NCI-H524 (cell line): ENCODE data around the gene CHRNB1.

Source experiments
- DNase-seq, 2 experiments: peaks; one replicate each; lab custom pipeline; 2025; lab: John Stamatoyannopoulos, UW

The CHRNB1 gene

DNA sequence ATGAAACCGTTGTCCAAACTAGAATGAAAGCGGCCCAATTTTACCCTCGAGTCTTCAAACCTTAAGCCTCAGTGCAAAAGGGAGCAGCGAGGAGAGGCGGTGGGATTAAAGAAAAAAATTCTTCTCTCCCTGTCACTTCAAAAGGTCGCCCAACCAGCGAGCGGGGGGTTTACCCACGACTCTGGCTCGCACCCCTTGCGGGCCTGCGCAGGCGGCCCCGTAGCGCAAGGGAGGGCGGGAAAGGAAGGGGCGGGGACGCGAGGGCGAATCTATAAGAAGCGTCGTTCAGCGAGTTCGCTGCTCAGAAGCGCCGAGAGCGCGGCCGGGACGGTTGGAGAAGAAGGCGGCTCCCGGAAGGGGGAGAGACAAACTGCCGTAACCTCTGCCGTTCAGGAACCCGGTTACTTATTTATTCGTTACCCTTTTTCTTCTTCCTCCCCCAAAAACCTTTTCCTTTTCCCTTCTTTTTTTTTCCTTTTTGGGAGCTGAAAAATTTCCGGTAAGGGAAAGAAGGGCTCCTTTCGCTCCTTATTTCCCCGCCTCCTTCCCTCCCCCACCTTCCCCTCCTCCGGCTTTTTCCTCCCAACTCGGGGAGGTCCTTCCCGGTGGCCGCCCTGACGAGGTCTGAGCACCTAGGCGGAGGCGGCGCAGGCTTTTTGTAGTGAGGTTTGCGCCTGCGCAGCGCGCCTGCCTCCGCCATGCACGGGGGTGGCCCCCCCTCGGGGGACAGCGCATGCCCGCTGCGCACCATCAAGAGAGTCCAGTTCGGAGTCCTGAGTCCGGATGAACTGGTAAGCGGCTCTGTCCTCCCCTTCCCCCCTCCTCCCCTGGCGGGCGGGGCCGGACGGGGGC, 39.4 kb downstream of the CHRNB1 start, which contains the start of gene POLR2A:
Gene POLR2A (plus strand): TSS at position 300 of the 852 bp plus-strand sequence.
- peak; percentile 75 to 86 for DNase-seq

DNA sequence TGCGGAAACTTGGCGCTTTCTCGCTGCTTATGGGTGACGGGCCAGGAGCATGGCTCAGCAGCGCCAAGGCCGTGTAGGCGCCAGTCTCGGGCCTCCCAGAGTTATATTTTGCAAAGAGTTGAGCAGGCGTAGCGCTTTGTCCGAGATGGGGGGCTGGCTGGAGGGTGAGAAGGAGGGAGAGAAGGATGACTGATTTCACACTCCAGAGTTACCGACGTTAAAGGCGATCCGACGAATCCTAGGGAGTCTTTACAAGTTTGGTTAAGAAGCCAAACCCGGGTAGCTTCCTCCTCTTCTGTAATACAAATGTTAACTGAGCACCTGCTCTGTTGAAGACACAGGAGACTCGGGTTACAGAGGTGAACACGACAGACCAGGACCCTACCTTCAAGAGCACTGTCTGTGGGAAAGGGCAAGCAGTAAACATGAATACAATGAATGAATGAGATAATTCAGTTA, 40.1 kb downstream of the CHRNB1 start:
- DNase-seq: no peak

DNA sequence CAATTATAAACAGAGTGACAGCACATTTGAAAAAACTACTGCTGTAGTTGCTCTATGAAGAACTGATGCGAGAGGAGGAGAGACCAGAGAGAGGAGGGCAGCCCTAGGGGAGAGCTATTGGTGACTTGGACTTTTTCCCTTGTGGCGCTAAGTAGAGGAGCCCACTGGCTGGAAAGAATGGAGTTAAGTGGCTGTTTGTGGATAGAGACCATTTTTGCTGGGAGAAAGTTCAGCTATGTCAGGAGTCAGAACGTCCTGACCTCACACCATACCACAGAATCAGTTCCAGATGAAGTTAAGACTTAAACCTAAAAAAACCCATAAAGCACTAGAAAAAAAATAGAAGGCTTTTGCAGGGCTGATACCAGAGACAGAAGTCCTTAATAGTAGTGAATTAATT, 41.3 kb downstream of the CHRNB1 start:
- DNase-seq: no peak

DNA sequence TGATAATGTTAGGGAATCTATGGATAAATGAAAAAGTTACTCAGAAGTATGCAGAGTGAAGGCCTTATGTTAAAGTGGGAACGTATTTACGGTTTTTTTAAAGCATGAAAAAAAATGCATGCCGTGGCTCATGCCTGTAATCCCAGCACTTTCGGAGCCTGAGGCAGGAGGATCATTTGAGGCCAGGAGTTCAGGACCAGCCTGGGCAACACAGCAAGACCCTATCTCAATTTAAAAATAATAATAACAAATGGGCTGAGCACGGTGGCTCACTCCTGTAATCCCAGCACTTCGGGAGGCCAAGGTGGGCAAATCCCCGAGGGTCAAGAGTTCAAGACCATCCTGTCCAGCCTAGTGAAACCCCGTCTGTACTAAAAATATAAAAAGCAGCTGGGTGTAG, 45.3 kb downstream of the CHRNB1 start:
- DNase-seq: no peak

DNA sequence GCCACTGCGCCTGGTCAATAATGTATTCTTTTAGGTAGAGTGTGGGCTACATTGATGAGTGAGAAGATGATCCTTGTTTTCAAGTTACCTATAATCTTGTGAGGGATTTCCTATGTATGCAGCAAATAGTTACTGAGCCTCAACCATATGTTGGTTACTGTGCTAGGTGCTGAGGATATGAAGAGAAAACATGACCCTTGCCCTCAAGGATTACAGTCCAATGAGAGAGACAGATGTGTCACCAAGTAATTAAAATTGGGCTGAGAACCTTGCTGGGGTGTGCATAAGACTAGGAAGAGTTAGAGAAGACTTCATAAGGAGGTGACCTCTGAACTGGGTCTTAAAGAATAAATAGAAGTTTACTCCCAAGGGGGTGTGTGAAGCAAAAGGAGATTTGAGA, 46.7 kb downstream of the CHRNB1 start:
- DNase-seq: peak in 1 of 2 experiments; percentile 19

DNA sequence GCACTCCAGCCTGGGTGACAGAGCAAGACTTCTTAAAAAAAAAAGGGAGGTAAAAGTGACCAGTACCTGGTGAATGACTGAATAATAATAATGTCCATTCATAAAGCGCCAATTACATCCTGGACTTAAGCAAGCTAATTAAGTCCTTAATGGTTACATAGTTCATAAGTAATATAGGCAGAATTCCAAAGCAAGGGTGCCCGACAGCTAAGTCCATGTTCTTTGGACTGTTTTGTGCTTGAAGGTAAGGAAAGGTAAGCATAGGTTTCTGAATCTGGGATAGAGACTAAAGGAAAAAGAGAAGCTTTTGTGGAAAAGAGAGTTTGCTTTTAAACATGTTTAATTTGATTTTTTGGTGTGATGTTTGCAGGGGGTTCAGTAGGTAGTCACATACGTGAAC, 49.1 kb downstream of the CHRNB1 start:
- no peak for DNase-seq

DNA sequence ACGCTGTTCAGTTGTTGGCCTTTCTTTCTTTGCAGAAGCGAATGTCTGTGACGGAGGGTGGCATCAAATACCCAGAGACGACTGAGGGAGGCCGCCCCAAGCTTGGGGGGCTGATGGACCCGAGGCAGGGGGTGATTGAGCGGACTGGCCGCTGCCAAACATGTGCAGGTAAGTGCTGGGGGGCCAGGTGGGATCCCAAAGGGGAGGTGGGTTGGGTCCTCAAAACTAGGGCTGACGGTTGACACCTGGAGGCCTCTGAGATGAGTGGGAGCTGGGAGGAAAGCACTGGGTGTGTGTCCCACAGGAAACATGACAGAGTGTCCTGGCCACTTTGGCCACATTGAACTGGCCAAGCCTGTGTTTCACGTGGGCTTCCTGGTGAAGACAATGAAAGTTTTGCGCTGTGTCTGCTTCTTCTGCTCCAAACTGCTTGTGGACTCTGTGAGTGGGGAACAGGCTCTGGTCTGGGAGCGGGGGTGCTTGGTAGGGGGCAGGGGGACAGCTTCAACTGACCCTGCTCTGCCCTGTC, 51.1 kb downstream of the CHRNB1 start:
- DNase-seq: no peak

DNA sequence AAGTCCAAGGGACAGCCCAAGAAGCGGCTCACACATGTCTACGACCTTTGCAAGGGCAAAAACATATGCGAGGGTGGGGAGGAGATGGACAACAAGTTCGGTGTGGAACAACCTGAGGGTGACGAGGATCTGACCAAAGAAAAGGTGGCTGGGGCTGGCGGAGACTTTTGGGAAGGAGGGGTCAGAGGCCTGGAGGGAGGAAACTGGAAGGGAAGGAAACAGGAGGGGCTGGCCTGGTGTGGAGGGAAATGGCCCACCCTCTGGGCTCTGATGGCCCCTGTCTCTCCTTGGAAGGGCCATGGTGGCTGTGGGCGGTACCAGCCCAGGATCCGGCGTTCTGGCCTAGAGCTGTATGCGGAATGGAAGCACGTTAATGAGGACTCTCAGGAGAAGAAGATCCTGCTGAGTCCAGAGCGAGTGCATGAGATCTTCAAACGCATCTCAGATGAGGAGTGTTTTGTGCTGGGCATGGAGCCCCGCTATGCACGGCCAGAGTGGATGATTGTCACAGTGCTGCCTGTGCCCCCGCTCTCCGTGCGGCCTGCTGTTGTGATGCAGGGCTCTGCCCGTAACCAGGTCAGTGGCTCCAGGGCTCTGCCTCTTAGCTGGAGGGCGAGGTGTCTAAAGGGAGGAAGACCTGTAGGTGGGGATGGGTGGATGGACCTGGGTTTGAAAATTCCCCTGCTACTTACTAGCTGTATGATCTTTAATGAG, 51.8 kb downstream of the CHRNB1 start:
- DNase-seq: no peak

DNA sequence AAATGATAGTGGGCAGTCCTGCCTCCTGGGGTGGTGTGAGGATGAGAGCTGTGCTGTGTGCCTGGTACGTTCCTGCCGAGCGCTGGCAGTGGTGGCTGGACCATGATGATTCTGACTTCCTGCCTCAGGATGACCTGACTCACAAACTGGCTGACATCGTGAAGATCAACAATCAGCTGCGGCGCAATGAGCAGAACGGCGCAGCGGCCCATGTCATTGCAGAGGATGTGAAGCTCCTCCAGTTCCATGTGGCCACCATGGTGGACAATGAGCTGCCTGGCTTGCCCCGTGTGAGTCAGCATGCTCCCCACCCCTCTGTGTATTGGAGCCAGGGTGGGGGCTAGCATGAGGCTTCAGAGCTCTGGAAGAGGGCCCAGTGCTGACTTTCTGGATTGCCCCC, 52.4 kb downstream of the CHRNB1 start:
- DNase-seq: no peak

DNA sequence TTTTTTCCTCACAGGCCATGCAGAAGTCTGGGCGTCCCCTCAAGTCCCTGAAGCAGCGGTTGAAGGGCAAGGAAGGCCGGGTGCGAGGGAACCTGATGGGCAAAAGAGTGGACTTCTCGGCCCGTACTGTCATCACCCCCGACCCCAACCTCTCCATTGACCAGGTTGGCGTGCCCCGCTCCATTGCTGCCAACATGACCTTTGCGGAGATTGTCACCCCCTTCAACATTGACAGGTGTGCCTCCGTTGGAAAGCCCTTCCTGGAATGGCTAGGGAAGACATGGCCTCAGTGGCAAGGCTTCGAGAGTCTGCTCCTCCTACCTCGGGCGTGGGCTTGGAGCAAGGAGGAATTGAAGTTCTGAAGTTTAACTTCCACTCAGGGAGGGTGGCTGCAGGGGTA, 52.8 kb downstream of the CHRNB1 start:
- DNase-seq: no peak

DNA sequence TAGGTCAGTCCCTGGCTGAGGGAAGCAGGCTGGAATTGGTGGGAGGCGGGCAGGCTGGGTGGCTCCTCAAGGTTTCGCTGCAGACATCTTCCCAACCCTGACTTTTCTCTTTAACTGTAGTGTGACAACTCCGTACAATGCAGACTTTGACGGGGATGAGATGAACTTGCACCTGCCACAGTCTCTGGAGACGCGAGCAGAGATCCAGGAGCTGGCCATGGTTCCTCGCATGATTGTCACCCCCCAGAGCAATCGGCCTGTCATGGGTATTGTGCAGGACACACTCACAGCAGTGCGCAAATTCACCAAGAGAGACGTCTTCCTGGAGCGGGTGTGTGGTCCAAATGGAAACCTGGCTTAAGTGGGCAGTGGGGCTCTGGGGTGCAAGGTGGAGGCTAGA, 54.3 kb downstream of the CHRNB1 start:
- no peak for DNase-seq

DNA sequence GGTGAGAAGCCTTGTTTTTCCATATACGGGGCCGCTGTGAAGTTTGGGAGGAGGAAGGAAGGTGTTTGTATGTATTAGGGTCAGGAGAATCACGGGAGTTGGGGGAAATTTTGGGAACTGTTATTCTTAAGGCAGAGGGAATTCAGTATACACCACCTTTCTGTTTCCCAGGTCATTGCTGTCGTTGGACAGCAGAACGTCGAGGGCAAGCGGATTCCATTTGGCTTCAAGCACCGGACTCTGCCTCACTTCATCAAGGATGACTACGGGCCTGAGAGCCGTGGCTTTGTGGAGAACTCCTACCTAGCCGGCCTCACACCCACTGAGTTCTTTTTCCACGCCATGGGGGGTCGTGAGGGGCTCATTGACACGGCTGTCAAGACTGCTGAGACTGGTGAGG, 56.9 kb downstream of the CHRNB1 start:
- no peak for DNase-seq

DNA sequence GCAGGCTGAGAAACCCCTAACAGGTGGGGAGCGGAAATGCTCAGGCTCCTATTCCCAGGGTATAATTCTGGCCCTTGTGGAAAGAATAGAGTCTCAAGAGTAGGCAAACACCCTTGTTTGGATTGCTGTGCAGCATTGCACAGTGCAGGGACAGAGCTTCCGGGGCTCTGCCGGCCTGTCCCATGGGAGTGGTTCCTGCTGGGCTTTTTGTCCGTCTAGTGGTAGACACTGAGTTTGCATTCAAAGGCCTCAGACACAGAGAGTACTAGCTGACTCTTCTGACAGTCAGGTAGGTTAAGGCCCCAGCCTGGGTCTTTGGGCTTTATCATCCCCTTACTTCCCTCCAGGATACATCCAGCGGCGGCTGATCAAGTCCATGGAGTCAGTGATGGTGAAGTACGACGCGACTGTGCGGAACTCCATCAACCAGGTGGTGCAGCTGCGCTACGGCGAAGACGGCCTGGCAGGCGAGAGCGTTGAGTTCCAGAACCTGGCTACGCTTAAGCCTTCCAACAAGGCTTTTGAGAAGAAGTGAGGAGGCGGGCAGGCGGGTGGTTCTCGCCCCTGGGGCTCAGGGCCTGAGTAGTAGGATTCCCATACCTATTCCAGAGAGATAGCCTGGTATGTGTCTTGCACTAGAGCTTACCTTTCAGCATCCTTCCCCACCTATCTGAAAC, 57.4 kb downstream of the CHRNB1 start:
- no peak for DNase-seq

DNA sequence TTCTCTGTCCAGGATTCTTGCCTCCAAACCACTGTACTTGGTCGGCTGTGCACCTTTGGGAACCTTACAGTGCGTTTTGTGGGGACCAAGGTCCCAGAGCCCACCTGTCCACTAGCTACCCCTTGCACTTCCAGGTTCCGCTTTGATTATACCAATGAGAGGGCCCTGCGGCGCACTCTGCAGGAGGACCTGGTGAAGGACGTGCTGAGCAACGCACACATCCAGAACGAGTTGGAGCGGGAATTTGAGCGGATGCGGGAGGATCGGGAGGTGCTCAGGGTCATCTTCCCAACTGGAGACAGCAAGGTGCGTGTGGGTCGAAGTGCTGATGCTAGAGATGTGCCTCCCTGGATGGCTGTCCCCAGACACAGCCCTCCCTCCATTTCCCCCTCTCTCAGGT, 58.1 kb downstream of the CHRNB1 start:
- no peak for DNase-seq

DNA sequence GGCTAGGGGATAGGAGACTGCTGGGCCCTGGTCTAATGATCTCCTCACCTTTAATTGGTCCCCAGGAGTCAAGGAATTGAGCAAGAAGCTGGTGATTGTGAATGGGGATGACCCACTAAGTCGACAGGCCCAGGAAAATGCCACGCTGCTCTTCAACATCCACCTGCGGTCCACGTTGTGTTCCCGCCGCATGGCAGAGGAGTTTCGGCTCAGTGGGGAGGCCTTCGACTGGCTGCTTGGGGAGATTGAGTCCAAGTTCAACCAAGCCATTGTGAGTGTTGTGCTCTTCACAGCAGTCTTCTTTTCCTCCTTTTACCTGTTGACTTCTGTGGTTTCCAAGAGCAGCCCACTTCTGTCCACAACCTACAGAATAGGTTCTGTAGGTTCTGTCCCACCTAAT, 58.7 kb downstream of the CHRNB1 start:
- DNase-seq: no peak
